Neural progenitor cell (in vitro differentiated cells): ENCODE data around the gene LMBR1.
"Not testable (repeated sequence)": the region's sequence is repeated elsewhere in the genome, so short reads cannot be mapped to it uniquely, and the experiment has no call there.

ENCODE experiments used
- EZH2 ChIP-seq: fragments of 200-600 bp; sonication (generic); IDR thresholded peaks from 2 replicates; pipeline ENCODE4 v1.6.1; 2017; ENCODE audit warnings: antibody characterized with exemption, mild to moderate bottlenecking, moderate library complexity
- EZH2phosphoT487 ChIP-seq: fragments of 200-600 bp; sonication (generic); IDR thresholded peaks from 2 replicates; pipeline ENCODE4 v1.6.1; 2017; ENCODE audit warnings: antibody characterized with exemption
- TF ChIP-seq, protein P1 (sequence below): fragments of 200-600 bp; sonication (generic); IDR thresholded peaks from 2 replicates; pipeline ENCODE4 v1.5.1; 2017; ENCODE audit warnings: antibody characterized with exemption, mild to moderate bottlenecking

DNA sequence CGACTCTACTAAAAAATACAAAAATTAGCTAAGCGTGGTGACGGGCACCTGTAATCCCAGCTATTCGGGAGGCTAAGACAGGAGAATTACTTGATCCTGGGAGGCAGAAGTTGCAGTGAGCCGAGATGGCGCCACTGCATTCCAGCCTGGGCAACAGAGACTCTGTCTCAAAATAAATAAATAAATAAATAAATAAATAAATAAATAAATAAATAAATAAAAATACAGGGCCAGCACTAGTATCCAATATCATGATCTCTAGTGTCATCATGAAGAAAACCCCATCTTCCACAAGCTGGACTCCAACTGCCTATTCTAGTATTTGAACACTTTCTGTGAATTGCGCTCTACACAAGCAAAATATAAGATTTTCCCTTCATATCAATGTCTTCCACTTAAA lies 255.9 kb downstream of the LMBR1 start:
- TF ChIP-seq EZH2phosphoT487, EZH2: not testable (repeated sequence)
- TF ChIP-seq, protein P1, sequence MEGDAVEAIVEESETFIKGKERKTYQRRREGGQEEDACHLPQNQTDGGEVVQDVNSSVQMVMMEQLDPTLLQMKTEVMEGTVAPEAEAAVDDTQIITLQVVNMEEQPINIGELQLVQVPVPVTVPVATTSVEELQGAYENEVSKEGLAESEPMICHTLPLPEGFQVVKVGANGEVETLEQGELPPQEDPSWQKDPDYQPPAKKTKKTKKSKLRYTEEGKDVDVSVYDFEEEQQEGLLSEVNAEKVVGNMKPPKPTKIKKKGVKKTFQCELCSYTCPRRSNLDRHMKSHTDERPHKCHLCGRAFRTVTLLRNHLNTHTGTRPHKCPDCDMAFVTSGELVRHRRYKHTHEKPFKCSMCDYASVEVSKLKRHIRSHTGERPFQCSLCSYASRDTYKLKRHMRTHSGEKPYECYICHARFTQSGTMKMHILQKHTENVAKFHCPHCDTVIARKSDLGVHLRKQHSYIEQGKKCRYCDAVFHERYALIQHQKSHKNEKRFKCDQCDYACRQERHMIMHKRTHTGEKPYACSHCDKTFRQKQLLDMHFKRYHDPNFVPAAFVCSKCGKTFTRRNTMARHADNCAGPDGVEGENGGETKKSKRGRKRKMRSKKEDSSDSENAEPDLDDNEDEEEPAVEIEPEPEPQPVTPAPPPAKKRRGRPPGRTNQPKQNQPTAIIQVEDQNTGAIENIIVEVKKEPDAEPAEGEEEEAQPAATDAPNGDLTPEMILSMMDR: not testable (repeated sequence)
